Adrenal gland (tissue), 5 donors: ENCODE results near the gene AR.

Source experiments
- POLR2A ChIP-seq, 2 donors: fragments of 450-650 bp; IDR thresholded peaks; one replicate each; pipeline ENCODE4 v1.6.1; 2017; ENCODE audit warnings: antibody characterized with exemption in 2 of 2, mild to moderate bottlenecking in 2 of 2, moderate library complexity in 1 of 2
- TF ChIP-seq, protein P1 (sequence below), 6 experiments: fragments of 450-650 bp in 4 of 6; fragments of 200-600 bp in 2 of 6; sonication (generic) in 1 of 6; IDR thresholded peaks; 1 replicate in 5 of 6; 2 replicates in 1 of 6; pipeline versions ENCODE4 v1.5.1 to v1.8.0; 2016 to 2021; ENCODE audit warnings: antibody characterized with exemption in 6 of 6, mild to moderate bottlenecking in 2 of 6, moderate library complexity in 1 of 6
- donor health status: DM: no; HTN: no; CAD: no.

DNA sequence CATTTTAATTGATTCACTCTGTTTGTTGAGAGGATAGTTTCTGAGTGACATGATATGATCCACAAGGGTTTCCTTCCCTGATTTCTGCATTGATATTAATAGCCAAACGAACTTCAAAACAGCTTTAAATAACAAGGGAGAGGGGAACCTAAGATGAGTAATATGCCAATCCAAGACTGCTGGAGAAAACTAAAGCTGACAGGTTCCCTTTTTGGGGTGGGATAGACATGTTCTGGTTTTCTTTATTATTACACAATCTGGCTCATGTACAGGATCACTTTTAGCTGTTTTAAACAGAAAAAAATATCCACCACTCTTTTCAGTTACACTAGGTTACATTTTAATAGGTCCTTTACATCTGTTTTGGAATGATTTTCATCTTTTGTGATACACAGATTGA lies 182.2 kb downstream of the AR start:
- no peak for TF ChIP-seq POLR2A (IDR thresholded peaks at IDR 0.05)
- TF ChIP-seq, protein P1, sequence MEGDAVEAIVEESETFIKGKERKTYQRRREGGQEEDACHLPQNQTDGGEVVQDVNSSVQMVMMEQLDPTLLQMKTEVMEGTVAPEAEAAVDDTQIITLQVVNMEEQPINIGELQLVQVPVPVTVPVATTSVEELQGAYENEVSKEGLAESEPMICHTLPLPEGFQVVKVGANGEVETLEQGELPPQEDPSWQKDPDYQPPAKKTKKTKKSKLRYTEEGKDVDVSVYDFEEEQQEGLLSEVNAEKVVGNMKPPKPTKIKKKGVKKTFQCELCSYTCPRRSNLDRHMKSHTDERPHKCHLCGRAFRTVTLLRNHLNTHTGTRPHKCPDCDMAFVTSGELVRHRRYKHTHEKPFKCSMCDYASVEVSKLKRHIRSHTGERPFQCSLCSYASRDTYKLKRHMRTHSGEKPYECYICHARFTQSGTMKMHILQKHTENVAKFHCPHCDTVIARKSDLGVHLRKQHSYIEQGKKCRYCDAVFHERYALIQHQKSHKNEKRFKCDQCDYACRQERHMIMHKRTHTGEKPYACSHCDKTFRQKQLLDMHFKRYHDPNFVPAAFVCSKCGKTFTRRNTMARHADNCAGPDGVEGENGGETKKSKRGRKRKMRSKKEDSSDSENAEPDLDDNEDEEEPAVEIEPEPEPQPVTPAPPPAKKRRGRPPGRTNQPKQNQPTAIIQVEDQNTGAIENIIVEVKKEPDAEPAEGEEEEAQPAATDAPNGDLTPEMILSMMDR (IDR thresholded peaks at IDR 0.05), result no peak
